ENCODE measurements around the gene CCL4. TPM values are rescaled to one million over a fixed set of nuclear protein-coding genes. Genes with fewer than 3 reads are reported as not detected.

CCL4 gene
- total RNA-seq, 1 experiment from 2014 or later: not detected

Other genes with a start within 250 kb of the CCL4 start
- not detected in 2 replicates for gene HEATR9, start 234.9 kb upstream of the CCL4 start, total RNA-seq (2014; rRNA removed; shearing (Covaris generic); ENCODE audit: low replicate concordance)
- 16.0 and 21.5 TPM in 2 replicates for gene CCL5, start 223.5 kb upstream of the CCL4 start, total RNA-seq (2014; rRNA removed; shearing (Covaris generic); ENCODE audit: low replicate concordance)
- 12.8 and 13.7 TPM in 2 replicates for gene RDM1, start 173.1 kb upstream of the CCL4 start, total RNA-seq (2014; rRNA removed; shearing (Covaris generic); ENCODE audit: low replicate concordance)
- not detected in 2 replicates for gene LYZL6, start 160.1 kb upstream of the CCL4 start, total RNA-seq (2014; rRNA removed; shearing (Covaris generic); ENCODE audit: low replicate concordance)
- gene CCL16, start 122.3 kb upstream of the CCL4 start, total RNA-seq (2014; rRNA removed; shearing (Covaris generic); ENCODE audit: low replicate concordance): not detected in 2 replicates
- gene CCL14, start 117.1 kb upstream of the CCL4 start, total RNA-seq (2014; rRNA removed; shearing (Covaris generic); ENCODE audit: low replicate concordance): not detected in 2 replicates
- gene CCL15, start 102.3 kb upstream of the CCL4 start, total RNA-seq (2014; rRNA removed; shearing (Covaris generic); ENCODE audit: low replicate concordance): not detected in 2 replicates
- not detected in 2 replicates for gene CCL23, start 85.9 kb upstream of the CCL4 start, total RNA-seq (2014; rRNA removed; shearing (Covaris generic); ENCODE audit: low replicate concordance)
- gene CCL18, start 39.6 kb upstream of the CCL4 start, total RNA-seq (2014; rRNA removed; shearing (Covaris generic); ENCODE audit: low replicate concordance): not detected in 2 replicates
- not detected in 2 replicates for gene CCL3, start 13.7 kb upstream of the CCL4 start, total RNA-seq (2014; rRNA removed; shearing (Covaris generic); ENCODE audit: low replicate concordance)
- 0.95 TPM in 1 of 2 replicates, not detected in the other for gene TBC1D3B, start 72.8 kb downstream of the CCL4 start, total RNA-seq (2014; rRNA removed; shearing (Covaris generic); ENCODE audit: low replicate concordance)
- not detected in 2 replicates for gene CCL3L1, start 92.9 kb downstream of the CCL4 start, total RNA-seq (2014; rRNA removed; shearing (Covaris generic); ENCODE audit: low replicate concordance)
- not detected in 2 replicates for gene CCL4L2, start 107.2 kb downstream of the CCL4 start, total RNA-seq (2014; rRNA removed; shearing (Covaris generic); ENCODE audit: low replicate concordance)
- not detected in 2 replicates for gene TBC1D3I, start 160.7 kb downstream of the CCL4 start, total RNA-seq (2014; rRNA removed; shearing (Covaris generic); ENCODE audit: low replicate concordance)
- not detected in 2 replicates for gene TBC1D3G, start 220.1 kb downstream of the CCL4 start, total RNA-seq (2014; rRNA removed; shearing (Covaris generic); ENCODE audit: low replicate concordance)

All from Caki2 (cell line).